NB4 (cell line): ENCODE results near the gene UVRAG.

Experiments
- CTCF ChIP-seq: IDR thresholded peaks from one replicate; pipeline ENCODE4 v1.5.1; 2012; ENCODE audit warnings: low read depth, low read length
- POLR2A ChIP-seq: IDR thresholded peaks from 2 replicates; pipeline ENCODE4 v1.6.1; 2011; ENCODE audit warnings: mild to moderate bottlenecking; ENCODE audit not compliant: insufficient read length; ENCODE audit errors: extremely low read depth

GRCh38 chr11:76190376-76190775 lies 375.4 kb downstream of the UVRAG start:
- TF ChIP-seq CTCF (no peak), POLR2A (no peak)
